NCI-H524 (cell line): ENCODE measurements around the gene BOLL.
A peak's percentile ranks its signal among the peaks of the same experiment; 100 is the strongest.
"Not testable (repeated sequence)": the region's sequence is repeated elsewhere in the genome, so short reads cannot be mapped to it uniquely, and the experiment has no call there.

Experiments used
- DNase-seq, 2 experiments: peaks; one replicate each; lab custom pipeline; 2025; lab: John Stamatoyannopoulos, UW

BOLL gene

GRCh38 chr2:197784956-197785941 lies at the start of gene BOLL:
Gene BOLL (minus strand): TSS chr2:197785319. CDS start chr2:197781850, 3,469 bp downstream.
- peak in 1 of 2 experiments; percentile 3 for DNase-seq

GRCh38 chr2:197834771-197835170 lies 49.7 kb upstream of the BOLL start:
- DNase-seq: not testable (repeated sequence)

GRCh38 chr2:197828464-197829135 lies 43.5 kb upstream of the BOLL start:
- no peak for DNase-seq

GRCh38 chr2:197827618-197828017 lies 42.5 kb upstream of the BOLL start:
- DNase-seq: no peak

GRCh38 chr2:197822333-197822732 lies 37.2 kb upstream of the BOLL start:
- no peak for DNase-seq

- DNase-seq: no peak
These were observed 36.6 kb upstream of the BOLL start for GRCh38 chr2:197821550-197822289.

GRCh38 chr2:197814526-197814925 lies 29.4 kb upstream of the BOLL start:
- DNase-seq: no peak

GRCh38 chr2:197813093-197813787 lies 28.1 kb upstream of the BOLL start:
- DNase-seq: no peak

- no peak for DNase-seq
These were observed 25.4 kb upstream of the BOLL start for GRCh38 chr2:197810491-197810890.

GRCh38 chr2:197810016-197810415 lies 24.9 kb upstream of the BOLL start:
- DNase-seq: no peak

GRCh38 chr2:197809064-197809463 lies 23.9 kb upstream of the BOLL start:
- DNase-seq: no peak

- no peak for DNase-seq
These were observed 20.9 kb upstream of the BOLL start for GRCh38 chr2:197805715-197806633.

GRCh38 chr2:197804758-197805714 lies 19.9 kb upstream of the BOLL start:
- DNase-seq: peak in 1 of 2 experiments; percentile 18

GRCh38 chr2:197804049-197804757 lies 19.1 kb upstream of the BOLL start, which contains the start of gene PLCL1:
Gene PLCL1 (plus strand): TSS chr2:197804593.
- peak; percentile 76 to 93 for DNase-seq

GRCh38 chr2:197803033-197803444 lies 17.9 kb upstream of the BOLL start:
- peak in 1 of 2 experiments; percentile 57 for DNase-seq

GRCh38 chr2:197801033-197801432 lies 15.9 kb upstream of the BOLL start:
- DNase-seq: no peak

GRCh38 chr2:197800091-197800490 lies 15.0 kb upstream of the BOLL start:
- no peak for DNase-seq

GRCh38 chr2:197799068-197799467 lies 13.9 kb upstream of the BOLL start:
- DNase-seq: peak; percentile 25 to 60

GRCh38 chr2:197798187-197798586 lies 13.1 kb upstream of the BOLL start:
- peak in 1 of 2 experiments; percentile 34 for DNase-seq
